ENCODE measurements around the gene NUSAP1. TPM values are rescaled to one million over a fixed set of nuclear protein-coding genes. Genes with fewer than 3 reads are reported as not detected.

The NUSAP1 gene
- total RNA-seq, 1 experiment from 2014 or later, result 205 TPM

DNA sequence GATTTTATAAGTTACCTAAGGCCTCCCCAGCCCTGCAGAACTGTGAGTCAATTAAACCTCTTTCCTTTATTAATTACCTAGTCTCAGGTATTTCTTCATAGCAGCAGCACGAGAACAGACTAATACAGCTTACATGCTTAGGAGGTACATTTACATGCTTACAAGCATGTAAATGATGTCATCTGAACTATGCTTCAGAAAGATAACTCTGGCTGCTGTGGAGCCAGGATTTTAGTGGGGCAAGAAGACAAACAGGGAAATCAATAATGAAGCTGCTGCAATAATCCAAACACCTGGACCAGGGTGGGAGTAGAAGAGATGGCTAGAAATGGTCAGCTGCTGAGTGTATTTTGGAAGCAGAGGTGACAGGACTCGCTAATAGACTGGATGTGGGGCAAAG lies 60.0 kb downstream of the NUSAP1 start:
- Histone ChIP-seq H3K27me3 (replicated peaks; ENCODE audit: insufficient read depth, low read depth, low read length, poor library complexity) (no peaks in the 10 kb centered on the region), H3K9me3 (ENCODE audit: low read depth, low read length, poor library complexity, severe bottlenecking) (no peaks in the 10 kb centered on the region), H3K4me3 (ENCODE audit: low read depth, low read length, poor library complexity, severe bottlenecking) (no peak overlapping the region), H3K4me1 (ENCODE audit: insufficient read depth, low read length, poor library complexity, severe bottlenecking) (no peaks in the 10 kb centered on the region), H3K36me3 (ENCODE audit: insufficient read depth, low read length, poor library complexity, severe bottlenecking) (peaks cover 22% of the 10 kb centered on the region), H3K27ac (ENCODE audit: low read depth, low read length, poor library complexity, severe bottlenecking) (no peak overlapping the region)
- intact Hi-C loops (cut with micrococcal nuclease; ENCODE audit: unreplicated experiment), result no loop called here
- BruUV-seq (replicated peaks), result no TSS peak
- POLR2A ChIA-PET (ENCODE audit: low non-redundant PET), result no interaction called here
- TF ChIP-seq, protein P1, sequence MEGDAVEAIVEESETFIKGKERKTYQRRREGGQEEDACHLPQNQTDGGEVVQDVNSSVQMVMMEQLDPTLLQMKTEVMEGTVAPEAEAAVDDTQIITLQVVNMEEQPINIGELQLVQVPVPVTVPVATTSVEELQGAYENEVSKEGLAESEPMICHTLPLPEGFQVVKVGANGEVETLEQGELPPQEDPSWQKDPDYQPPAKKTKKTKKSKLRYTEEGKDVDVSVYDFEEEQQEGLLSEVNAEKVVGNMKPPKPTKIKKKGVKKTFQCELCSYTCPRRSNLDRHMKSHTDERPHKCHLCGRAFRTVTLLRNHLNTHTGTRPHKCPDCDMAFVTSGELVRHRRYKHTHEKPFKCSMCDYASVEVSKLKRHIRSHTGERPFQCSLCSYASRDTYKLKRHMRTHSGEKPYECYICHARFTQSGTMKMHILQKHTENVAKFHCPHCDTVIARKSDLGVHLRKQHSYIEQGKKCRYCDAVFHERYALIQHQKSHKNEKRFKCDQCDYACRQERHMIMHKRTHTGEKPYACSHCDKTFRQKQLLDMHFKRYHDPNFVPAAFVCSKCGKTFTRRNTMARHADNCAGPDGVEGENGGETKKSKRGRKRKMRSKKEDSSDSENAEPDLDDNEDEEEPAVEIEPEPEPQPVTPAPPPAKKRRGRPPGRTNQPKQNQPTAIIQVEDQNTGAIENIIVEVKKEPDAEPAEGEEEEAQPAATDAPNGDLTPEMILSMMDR (conservative IDR thresholded peaks at IDR 0.05; ENCODE audit: low read depth, low read length), result no peak
- CTCF ChIA-PET, result no interaction called here
- no peak for DNase-seq (ENCODE audit: low spot score)

GRCh38 chr15:41394924-41395323 lies 62.2 kb downstream of the NUSAP1 start:
- Histone ChIP-seq H3K4me3 (ENCODE audit: low read depth, low read length, poor library complexity, severe bottlenecking) (no peak overlapping the region), H3K27me3 (replicated peaks; ENCODE audit: insufficient read depth, low read depth, low read length, poor library complexity) (no peaks in the 10 kb centered on the region), H3K9me3 (ENCODE audit: low read depth, low read length, poor library complexity, severe bottlenecking) (no peaks in the 10 kb centered on the region), H3K36me3 (ENCODE audit: insufficient read depth, low read length, poor library complexity, severe bottlenecking) (peaks cover 18% of the 10 kb centered on the region), H3K27ac (ENCODE audit: low read depth, low read length, poor library complexity, severe bottlenecking) (no peak overlapping the region), H3K4me1 (ENCODE audit: insufficient read depth, low read length, poor library complexity, severe bottlenecking) (no peaks in the 10 kb centered on the region)
- TF ChIP-seq, protein P1 (conservative IDR thresholded peaks at IDR 0.05; ENCODE audit: low read depth, low read length), result no peak
- TF ChIP-seq EZH2 (IDR thresholded peaks at IDR 0.05; ENCODE audit: borderline replicate concordance, low read depth, low read length, poor library complexity, severe bottlenecking), result no peak
- no peak for DNase-seq (ENCODE audit: low spot score)
- BruUV-seq (replicated peaks), result no TSS peak
- CTCF ChIA-PET, result no interaction called here
- intact Hi-C loops (cut with micrococcal nuclease; ENCODE audit: unreplicated experiment), result no loop called here
- POLR2A ChIA-PET (ENCODE audit: low non-redundant PET), result no interaction called here

GRCh38 chr15:41396111-41396510 lies 63.4 kb downstream of the NUSAP1 start:
- ChIA-PET POLR2A (ENCODE audit: low non-redundant PET) (no interaction called here), CTCF (no interaction called here)
- intact Hi-C loops (cut with micrococcal nuclease; ENCODE audit: unreplicated experiment), result no loop called here
- H3K36me3 ChIP-seq (ENCODE audit: insufficient read depth, low read length, poor library complexity, severe bottlenecking), result peaks cover 14% of the 10 kb centered on the region
- no peak overlapping the region for H3K4me3 ChIP-seq (ENCODE audit: low read depth, low read length, poor library complexity, severe bottlenecking)
- no TSS peak for BruUV-seq (replicated peaks)
- no peaks in the 10 kb centered on the region for H3K27me3 ChIP-seq (replicated peaks; ENCODE audit: insufficient read depth, low read depth, low read length, poor library complexity)
- no peaks in the 10 kb centered on the region for H3K4me1 ChIP-seq (ENCODE audit: insufficient read depth, low read length, poor library complexity, severe bottlenecking)
- H3K9me3 ChIP-seq (ENCODE audit: low read depth, low read length, poor library complexity, severe bottlenecking), result no peaks in the 10 kb centered on the region
- no peak for TF ChIP-seq EZH2 (IDR thresholded peaks at IDR 0.05; ENCODE audit: borderline replicate concordance, low read depth, low read length, poor library complexity, severe bottlenecking)
- TF ChIP-seq, protein P1 (conservative IDR thresholded peaks at IDR 0.05; ENCODE audit: low read depth, low read length), result no peak
- H3K27ac ChIP-seq (ENCODE audit: low read depth, low read length, poor library complexity, severe bottlenecking), result no peak overlapping the region
- no peak for DNase-seq (ENCODE audit: low spot score)
